Measurements from ENCODE around the gene B3GNT4.

The B3GNT4 gene

GRCh38 chr12:122189626-122190475, 13.7 kb upstream of the B3GNT4 start:
- no peak overlapping the region for H2AFZ ChIP-seq (ENCODE audit: low read depth, low read length, severe bottlenecking)
- H3K4me3 ChIP-seq (ENCODE audit: insufficient read depth, low read length, poor library complexity, severe bottlenecking) = no peak overlapping the region
- no peak overlapping the region for H3K4me2 ChIP-seq (ENCODE audit: low read depth, low read length, poor library complexity, severe bottlenecking)
- H3K79me2 ChIP-seq (ENCODE audit: insufficient read depth, low read length) = no peaks in the 10 kb centered on the region
- no peaks in the 10 kb centered on the region for H3K27me3 ChIP-seq (ENCODE audit: low read length)
- no peak overlapping the region for H3K27ac ChIP-seq (ENCODE audit: low read depth, low read length)
- no peaks in the 10 kb centered on the region for H3K9me2 ChIP-seq (replicated peaks; ENCODE audit: insufficient read depth, low read length)
- no peak for TF ChIP-seq EZH2phosphoT487 (conservative IDR thresholded peaks at IDR 0.05; ENCODE audit: low read length)
- TF ChIP-seq, protein P1, sequence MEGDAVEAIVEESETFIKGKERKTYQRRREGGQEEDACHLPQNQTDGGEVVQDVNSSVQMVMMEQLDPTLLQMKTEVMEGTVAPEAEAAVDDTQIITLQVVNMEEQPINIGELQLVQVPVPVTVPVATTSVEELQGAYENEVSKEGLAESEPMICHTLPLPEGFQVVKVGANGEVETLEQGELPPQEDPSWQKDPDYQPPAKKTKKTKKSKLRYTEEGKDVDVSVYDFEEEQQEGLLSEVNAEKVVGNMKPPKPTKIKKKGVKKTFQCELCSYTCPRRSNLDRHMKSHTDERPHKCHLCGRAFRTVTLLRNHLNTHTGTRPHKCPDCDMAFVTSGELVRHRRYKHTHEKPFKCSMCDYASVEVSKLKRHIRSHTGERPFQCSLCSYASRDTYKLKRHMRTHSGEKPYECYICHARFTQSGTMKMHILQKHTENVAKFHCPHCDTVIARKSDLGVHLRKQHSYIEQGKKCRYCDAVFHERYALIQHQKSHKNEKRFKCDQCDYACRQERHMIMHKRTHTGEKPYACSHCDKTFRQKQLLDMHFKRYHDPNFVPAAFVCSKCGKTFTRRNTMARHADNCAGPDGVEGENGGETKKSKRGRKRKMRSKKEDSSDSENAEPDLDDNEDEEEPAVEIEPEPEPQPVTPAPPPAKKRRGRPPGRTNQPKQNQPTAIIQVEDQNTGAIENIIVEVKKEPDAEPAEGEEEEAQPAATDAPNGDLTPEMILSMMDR (IDR thresholded peaks at IDR 0.05; ENCODE audit: insufficient read depth, low read length, poor library complexity, severe bottlenecking) = no peak
- no peaks in the 10 kb centered on the region for H3K9me3 ChIP-seq (ENCODE audit: insufficient read depth, low read length)
- H3F3A ChIP-seq (ENCODE audit: insufficient read depth) = no peaks in the 10 kb centered on the region
- H4K20me1 ChIP-seq (ENCODE audit: low read depth, low read length) = no peaks in the 10 kb centered on the region
- no peaks in the 10 kb centered on the region for H3K36me3 ChIP-seq (ENCODE audit: low read length)
- H3K9ac ChIP-seq (ENCODE audit: low read length) = no peak overlapping the region

DNA sequence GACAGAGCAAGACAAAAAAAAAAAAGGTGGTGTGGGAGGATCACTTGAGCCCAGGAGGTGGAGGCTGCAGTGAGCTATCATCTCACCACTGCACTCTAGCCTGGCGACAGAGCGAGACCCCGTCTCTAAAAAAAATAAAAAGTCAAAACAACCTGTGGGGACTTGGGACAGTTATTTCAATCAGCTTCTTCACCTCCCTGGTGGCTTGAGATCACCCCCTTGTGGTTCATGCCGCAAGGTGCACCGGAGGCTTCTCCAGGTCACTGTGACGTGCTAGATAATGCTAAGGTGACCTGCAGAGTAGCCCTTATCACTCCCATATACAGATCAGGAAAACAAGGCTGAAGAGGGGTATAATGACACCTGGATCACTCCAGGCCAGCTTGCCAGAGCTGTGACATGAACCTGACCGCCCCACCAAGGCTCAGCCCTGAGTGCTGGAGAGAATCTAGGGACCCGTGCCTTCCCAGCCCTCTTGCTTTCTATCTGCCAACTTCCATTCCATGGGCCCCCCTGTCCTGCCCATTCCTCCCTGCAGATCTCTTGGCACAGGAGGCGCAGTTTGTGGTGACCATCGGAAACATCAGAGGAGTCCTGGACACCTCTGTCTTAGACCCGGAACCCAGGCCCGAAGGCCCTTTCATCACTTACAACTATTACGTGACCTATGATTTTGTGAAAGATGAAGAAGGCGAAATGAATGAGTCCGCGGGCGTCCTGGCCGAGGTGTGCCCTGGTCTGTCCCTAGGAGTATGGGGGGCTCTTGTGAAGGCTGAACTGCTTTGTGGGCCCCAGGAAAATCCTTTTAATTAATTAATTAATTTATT, 12.5 kb upstream of the B3GNT4 start:
- Histone ChIP-seq H4K20me1 (ENCODE audit: low read depth, low read length) (no peaks in the 10 kb centered on the region), H3K4me2 (ENCODE audit: low read depth, low read length, poor library complexity, severe bottlenecking) (no peak overlapping the region), H3K9me2 (replicated peaks; ENCODE audit: insufficient read depth, low read length) (no peaks in the 10 kb centered on the region), H3K9ac (ENCODE audit: low read length) (no peak overlapping the region), H3K4me3 (ENCODE audit: insufficient read depth, low read length, poor library complexity, severe bottlenecking) (no peak overlapping the region), H3K27ac (ENCODE audit: low read depth, low read length) (no peak overlapping the region), H3K79me2 (ENCODE audit: insufficient read depth, low read length) (no peaks in the 10 kb centered on the region), H3K36me3 (ENCODE audit: low read length) (no peaks in the 10 kb centered on the region), H2AFZ (ENCODE audit: low read depth, low read length, severe bottlenecking) (no peak overlapping the region), H3F3A (ENCODE audit: insufficient read depth) (no peaks in the 10 kb centered on the region), H3K9me3 (ENCODE audit: insufficient read depth, low read length) (no peaks in the 10 kb centered on the region), H3K27me3 (ENCODE audit: low read length) (no peaks in the 10 kb centered on the region)
- TF ChIP-seq EZH2phosphoT487 (conservative IDR thresholded peaks at IDR 0.05; ENCODE audit: low read length) = no peak
- TF ChIP-seq, protein P1 (IDR thresholded peaks at IDR 0.05; ENCODE audit: insufficient read depth, low read length, poor library complexity, severe bottlenecking) = peak; percentile 83

GRCh38 chr12:122192441-122192840, 11.1 kb upstream of the B3GNT4 start:
- no peak overlapping the region for H3K9ac ChIP-seq (ENCODE audit: low read length)
- TF ChIP-seq, protein P1 (IDR thresholded peaks at IDR 0.05; ENCODE audit: insufficient read depth, low read length, poor library complexity, severe bottlenecking) = no peak
- TF ChIP-seq EZH2phosphoT487 (conservative IDR thresholded peaks at IDR 0.05; ENCODE audit: low read length) = no peak
- no peaks in the 10 kb centered on the region for H4K20me1 ChIP-seq (ENCODE audit: low read depth, low read length)

More at GRCh38 chr12:122192441-122192840, 11.1 kb upstream of the B3GNT4 start:
- Histone ChIP-seq H3K4me2 (ENCODE audit: low read depth, low read length, poor library complexity, severe bottlenecking) (no peak overlapping the region), H3K9me2 (replicated peaks; ENCODE audit: insufficient read depth, low read length) (no peaks in the 10 kb centered on the region), H2AFZ (ENCODE audit: low read depth, low read length, severe bottlenecking) (no peak overlapping the region), H3K27ac (ENCODE audit: low read depth, low read length) (no peak overlapping the region), H3K4me3 (ENCODE audit: insufficient read depth, low read length, poor library complexity, severe bottlenecking) (no peak overlapping the region), H3K36me3 (ENCODE audit: low read length) (no peaks in the 10 kb centered on the region), H3K79me2 (ENCODE audit: insufficient read depth, low read length) (no peaks in the 10 kb centered on the region), H3K9me3 (ENCODE audit: insufficient read depth, low read length) (no peaks in the 10 kb centered on the region), H3F3A (ENCODE audit: insufficient read depth) (no peaks in the 10 kb centered on the region), H3K27me3 (ENCODE audit: low read length) (no peaks in the 10 kb centered on the region)
